H7 (cell line): ENCODE data around the gene SOHLH2. TPM values are rescaled to one million over a fixed set of nuclear protein-coding genes. Genes with fewer than 3 reads are reported as not detected.
A peak's percentile ranks its signal among the peaks of the same experiment; 100 is the strongest.

Experiments used
- DNase-seq: peaks from one replicate; pipeline ENCODE4 v3.0.0; 2012
- H3K27me3 ChIP-seq: 2 replicates; pipeline ENCODE4 v1.6.0; 2011; ENCODE audit warnings: mild to moderate bottlenecking, low read length; ENCODE audit not compliant: control insufficient read depth, insufficient read depth
- H3K36me3 ChIP-seq: replicated peaks from 2 replicates; pipeline ENCODE4 v1.5.1; 2011; ENCODE audit warnings: low read length; ENCODE audit not compliant: control insufficient read depth, insufficient read depth
- H3K4me3 ChIP-seq: 2 replicates; pipeline ENCODE4 v1.5.1; 2011; ENCODE audit warnings: low read depth, mild to moderate bottlenecking, control low read depth, low read length, moderate library complexity; ENCODE audit not compliant: insufficient read depth
- total RNA-seq: library from RNA; depleted of rRNA; stranded (reverse); fragments of >200 nt; shearing (Covaris generic); gene quantifications from 2 replicates; pipeline ENCODE4 v1.2.3, GENCODE V29; 2014; rRNA removed

SOHLH2 gene, protein sequence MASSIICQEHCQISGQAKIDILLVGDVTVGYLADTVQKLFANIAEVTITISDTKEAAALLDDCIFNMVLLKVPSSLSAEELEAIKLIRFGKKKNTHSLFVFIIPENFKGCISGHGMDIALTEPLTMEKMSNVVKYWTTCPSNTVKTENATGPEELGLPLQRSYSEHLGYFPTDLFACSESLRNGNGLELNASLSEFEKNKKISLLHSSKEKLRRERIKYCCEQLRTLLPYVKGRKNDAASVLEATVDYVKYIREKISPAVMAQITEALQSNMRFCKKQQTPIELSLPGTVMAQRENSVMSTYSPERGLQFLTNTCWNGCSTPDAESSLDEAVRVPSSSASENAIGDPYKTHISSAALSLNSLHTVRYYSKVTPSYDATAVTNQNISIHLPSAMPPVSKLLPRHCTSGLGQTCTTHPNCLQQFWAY
- 4.2 and 6.4 TPM in 2 replicates for total RNA-seq

- H3K27me3 ChIP-seq, result no peaks in the 10 kb centered on the region
- DNase-seq, result peak; percentile 13
- H3K4me3 ChIP-seq, result no peak within 1 kb of the TSS
- no peaks in the 10 kb centered on the region for H3K36me3 ChIP-seq
These were observed at the start of gene SOHLH2 for GRCh38 chr13:36214163-36214921. SOHLH2 (minus strand) TSS chr13:36214556; CDS start chr13:36214526, 30 bp downstream.

DNA sequence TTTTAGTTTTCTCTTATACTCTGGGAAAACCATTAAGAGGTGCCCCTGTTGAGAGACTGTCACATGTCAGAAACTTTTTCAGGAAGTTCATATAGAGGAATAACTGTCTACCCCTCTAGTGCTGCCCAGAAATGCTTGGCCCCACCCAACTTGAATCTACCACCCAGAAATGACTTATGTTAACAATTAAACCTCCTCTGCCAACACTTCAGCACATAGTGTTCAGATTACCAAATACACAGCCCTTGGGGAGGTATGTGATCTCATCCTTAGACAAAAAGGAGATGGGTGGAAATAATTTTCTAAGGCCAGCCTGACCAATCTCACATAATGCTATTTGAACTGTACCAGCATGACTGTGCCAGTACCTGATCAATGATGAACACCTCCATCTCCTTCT, 47.6 kb upstream of the SOHLH2 start:
- peaks cover 2% of the 10 kb centered on the region for H3K36me3 ChIP-seq

GRCh38 chr13:36261011-36261410, 46.7 kb upstream of the SOHLH2 start:
- no peak for DNase-seq
- H3K4me3 ChIP-seq, result no peak overlapping the region
- no peaks in the 10 kb centered on the region for H3K36me3 ChIP-seq
- no peaks in the 10 kb centered on the region for H3K27me3 ChIP-seq

More for the DNA sequence above, 47.6 kb upstream of the SOHLH2 start:
- no peak for DNase-seq
- H3K4me3 ChIP-seq, result no peak overlapping the region
- H3K27me3 ChIP-seq, result no peaks in the 10 kb centered on the region

DNA sequence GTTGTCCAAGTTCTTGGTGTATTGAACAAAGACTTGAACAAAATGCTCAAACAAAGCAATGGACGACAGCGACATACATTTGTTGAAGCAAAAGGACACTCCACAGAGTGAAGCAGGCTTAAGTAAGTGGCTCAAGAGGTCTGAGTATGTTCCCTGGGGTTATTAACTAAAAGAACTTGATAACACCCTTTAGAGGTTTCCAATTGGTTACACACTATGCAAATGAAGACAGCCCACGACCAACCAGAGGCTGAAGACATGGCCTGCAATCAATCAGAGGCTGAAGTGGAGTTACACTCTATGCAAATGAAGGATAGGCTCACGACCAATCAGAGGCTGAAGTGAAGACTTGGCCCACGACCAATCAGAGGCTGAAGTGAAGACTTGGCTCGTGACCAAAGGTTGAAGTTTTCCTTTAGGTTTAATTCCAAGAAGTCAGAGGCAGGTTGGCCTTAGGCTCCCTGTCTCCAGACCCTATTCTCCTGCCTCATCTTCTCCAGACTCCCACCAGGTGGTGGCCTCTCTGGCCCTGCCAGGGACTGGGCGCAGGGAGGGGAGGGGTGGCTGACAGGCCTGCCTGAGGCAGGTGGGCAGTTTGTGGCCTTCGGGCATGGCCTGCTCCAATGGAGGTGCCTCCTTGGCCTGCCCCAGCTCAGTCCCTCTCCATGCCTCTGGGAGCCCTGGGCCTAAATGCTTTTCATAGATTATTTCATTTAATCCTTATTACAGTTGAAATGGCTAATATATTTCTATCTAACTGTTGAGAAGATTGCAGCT, 45.2 kb upstream of the SOHLH2 start:
- no peak for DNase-seq
- Histone ChIP-seq H3K27me3 (no peaks in the 10 kb centered on the region), H3K4me3 (no peak overlapping the region), H3K36me3 (no peaks in the 10 kb centered on the region)

GRCh38 chr13:36258831-36259230, 44.5 kb upstream of the SOHLH2 start:
- Histone ChIP-seq H3K36me3 (no peaks in the 10 kb centered on the region), H3K4me3 (no peak overlapping the region), H3K27me3 (no peaks in the 10 kb centered on the region)
- peak; percentile 26 for DNase-seq

DNA sequence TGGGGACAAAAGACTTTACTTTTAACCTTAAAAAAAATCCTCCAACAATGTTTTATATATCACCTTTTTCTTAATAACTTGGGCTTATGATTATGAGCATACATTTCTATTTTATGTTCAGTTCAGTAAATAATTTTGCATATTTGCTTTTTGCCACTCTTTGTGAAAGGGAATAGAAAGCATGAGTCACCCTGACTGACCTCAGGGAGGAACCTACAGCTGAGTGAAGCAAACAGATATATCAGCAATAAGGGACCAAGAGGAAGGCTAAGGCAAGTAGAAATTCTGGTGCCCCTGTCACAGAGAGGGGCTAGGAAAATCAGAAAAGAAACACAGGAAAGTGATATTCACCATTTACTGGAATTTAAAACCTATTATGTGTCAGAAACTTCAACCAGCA, 37.2 kb upstream of the SOHLH2 start:
- no peaks in the 10 kb centered on the region for H3K27me3 ChIP-seq
- no peak for DNase-seq
- H3K4me3 ChIP-seq, result no peak overlapping the region
- H3K36me3 ChIP-seq, result peaks cover 5% of the 10 kb centered on the region

DNA sequence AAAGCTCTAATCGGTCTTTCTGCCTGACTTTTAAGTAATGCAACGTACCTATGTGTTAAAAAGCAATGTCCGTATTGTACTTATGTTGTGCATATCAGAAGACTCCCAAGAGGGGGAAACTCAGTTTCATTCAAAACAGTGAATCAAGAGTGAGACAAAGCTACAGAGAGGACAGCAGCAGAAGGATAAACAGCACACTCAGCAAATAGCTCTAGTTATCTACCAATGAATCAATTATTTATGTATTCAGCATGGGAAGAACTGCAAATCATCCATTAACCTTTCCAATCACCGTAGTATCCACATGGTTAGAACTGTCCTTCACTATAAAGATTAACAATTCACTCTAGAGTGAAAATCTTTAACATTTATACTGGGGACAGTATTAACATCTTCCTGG, 36.7 kb upstream of the SOHLH2 start:
- H3K36me3 ChIP-seq, result peaks cover 6% of the 10 kb centered on the region
- H3K4me3 ChIP-seq, result no peak overlapping the region
- DNase-seq, result no peak
- H3K27me3 ChIP-seq, result no peaks in the 10 kb centered on the region

- no peak for DNase-seq
- Histone ChIP-seq H3K27me3 (no peaks in the 10 kb centered on the region), H3K4me3 (no peak overlapping the region), H3K36me3 (peaks cover 6% of the 10 kb centered on the region)
These were observed 34.3 kb upstream of the SOHLH2 start for GRCh38 chr13:36248700-36249099.

DNA sequence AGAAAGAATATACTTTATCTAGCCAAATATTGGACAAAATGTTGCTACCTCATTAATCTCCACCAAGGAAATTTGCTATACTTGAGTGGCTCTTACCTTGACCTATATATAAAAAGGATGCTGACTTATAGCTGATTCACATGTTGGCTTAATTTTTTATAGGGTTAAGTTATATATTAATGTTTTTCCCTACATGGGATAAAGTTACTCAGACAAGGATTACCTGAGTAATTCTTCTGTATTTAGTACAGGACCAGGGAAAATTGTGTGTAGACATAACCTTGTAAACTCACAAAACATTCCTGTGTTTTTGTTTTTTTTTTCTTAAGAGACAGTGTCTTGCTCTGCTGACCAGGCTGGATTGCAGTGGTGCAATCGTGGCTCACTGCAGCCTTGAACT, 30.6 kb upstream of the SOHLH2 start:
- no peaks in the 10 kb centered on the region for H3K27me3 ChIP-seq
- no peak for DNase-seq
- H3K36me3 ChIP-seq, result peaks cover 6% of the 10 kb centered on the region

DNA sequence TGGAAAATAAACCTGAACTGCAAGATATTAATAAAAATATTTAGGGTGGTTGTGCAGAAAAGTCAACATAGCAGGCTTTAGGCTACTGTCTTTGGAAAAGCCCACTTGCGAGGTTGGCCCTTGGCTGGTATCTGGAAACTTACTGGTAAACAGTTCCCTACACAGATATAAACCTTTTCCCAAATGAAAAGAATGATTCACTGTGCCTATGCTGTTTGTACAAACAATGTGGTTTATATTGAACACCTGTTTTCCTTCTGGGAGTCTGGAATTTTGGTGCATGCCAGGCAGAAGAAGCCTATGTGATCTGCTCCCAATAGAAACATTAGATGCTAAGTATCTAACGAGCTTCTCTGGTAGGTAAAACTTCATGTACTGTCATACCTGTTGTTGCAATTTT, 29.7 kb upstream of the SOHLH2 start:
- Histone ChIP-seq H3K4me3 (no peak overlapping the region), H3K27me3 (no peaks in the 10 kb centered on the region), H3K36me3 (peaks cover 6% of the 10 kb centered on the region)
- no peak for DNase-seq

More for the DNA sequence above, 30.6 kb upstream of the SOHLH2 start:
- no peak overlapping the region for H3K4me3 ChIP-seq

- no peaks in the 10 kb centered on the region for H3K27me3 ChIP-seq
- no peak for DNase-seq
- peaks cover 6% of the 10 kb centered on the region for H3K36me3 ChIP-seq
- no peak overlapping the region for H3K4me3 ChIP-seq
These were observed 28.4 kb upstream of the SOHLH2 start for GRCh38 chr13:36242761-36243160.

- no peak for DNase-seq
- no peaks in the 10 kb centered on the region for H3K27me3 ChIP-seq
- H3K36me3 ChIP-seq, result no peaks in the 10 kb centered on the region; the same call in 1 of the 2 replicates
- H3K4me3 ChIP-seq, result no peak overlapping the region
These were observed 16.9 kb upstream of the SOHLH2 start for GRCh38 chr13:36231236-36231635.

DNA sequence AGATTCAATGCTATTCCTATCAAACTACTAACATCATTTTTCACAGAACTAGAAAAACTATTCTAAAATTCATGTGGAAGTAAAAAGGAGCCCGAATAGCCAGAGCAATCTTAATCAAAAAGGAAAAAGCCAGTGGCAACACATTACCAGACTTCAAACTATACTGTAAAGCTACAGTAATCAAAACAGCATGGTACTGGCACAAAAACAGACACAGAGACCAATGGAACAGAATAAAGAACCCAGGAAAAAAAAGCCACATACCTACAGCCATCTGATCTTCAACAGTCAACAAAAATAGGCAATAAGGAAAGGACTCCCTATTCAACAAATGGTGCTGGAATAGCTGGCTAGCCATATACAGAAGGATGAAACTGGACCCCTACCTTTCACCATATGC, 10.4 kb upstream of the SOHLH2 start:
- Histone ChIP-seq H3K36me3 (no peaks in the 10 kb centered on the region; the same call in 1 of the 2 replicates), H3K4me3 (no peak overlapping the region), H3K27me3 (no peaks in the 10 kb centered on the region)
- DNase-seq, result no peak

GRCh38 chr13:36219883-36220282, 5.5 kb upstream of the SOHLH2 start:
- no peaks in the 10 kb centered on the region for H3K27me3 ChIP-seq
- no peak overlapping the region for H3K4me3 ChIP-seq
- H3K36me3 ChIP-seq, result no peaks in the 10 kb centered on the region; the same call in 1 of the 2 replicates
- no peak for DNase-seq
